Cardiac fibroblast (primary cell): ENCODE results near the gene PCTP.

Experiments
- DNase-seq, 2 donors: peaks; one replicate each; pipeline versions ENCODE4 v3.0.0 to v3.0.0-alpha.2; 2010; ENCODE audit warnings: low read depth in 2 of 2
- H3K4me3 ChIP-seq, 2 donors: replicated peaks in 1 of 2; 1 replicate in 1 of 2; 2 replicates in 1 of 2; pipeline ENCODE4 v1.5.1; 2011; ENCODE audit warnings: low read depth in 2 of 2, low read length in 2 of 2, mild to moderate bottlenecking in 2 of 2, moderate library complexity in 1 of 2
- TF ChIP-seq, protein P1 (sequence below): IDR thresholded peaks from one replicate; pipeline ENCODE4 v1.5.1; 2011; ENCODE audit warnings: low read depth, mild to moderate bottlenecking, low read length, inconsistent platforms

The PCTP gene

DNA sequence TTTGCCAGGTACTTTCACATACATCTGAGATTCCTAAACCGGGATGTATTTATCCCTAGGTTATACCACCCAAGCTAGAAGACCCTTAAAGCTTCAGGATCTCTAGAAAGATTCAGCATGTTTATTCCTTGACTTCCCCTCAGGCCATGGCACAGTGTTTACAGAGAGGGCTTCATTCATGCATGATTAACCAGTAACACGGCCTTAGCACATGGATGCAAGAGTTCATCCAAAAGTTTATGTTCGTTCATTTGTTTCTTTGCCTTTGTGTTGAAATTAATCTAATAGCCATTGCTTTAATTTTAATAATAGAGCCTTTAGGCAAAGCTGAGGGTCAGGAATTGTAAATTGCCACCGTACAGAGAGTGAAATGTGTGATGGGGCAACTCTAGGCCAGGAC lies 13.8 kb downstream of the PCTP start:
- no peak overlapping the region for H3K4me3 ChIP-seq
- DNase-seq, result no peak

DNA sequence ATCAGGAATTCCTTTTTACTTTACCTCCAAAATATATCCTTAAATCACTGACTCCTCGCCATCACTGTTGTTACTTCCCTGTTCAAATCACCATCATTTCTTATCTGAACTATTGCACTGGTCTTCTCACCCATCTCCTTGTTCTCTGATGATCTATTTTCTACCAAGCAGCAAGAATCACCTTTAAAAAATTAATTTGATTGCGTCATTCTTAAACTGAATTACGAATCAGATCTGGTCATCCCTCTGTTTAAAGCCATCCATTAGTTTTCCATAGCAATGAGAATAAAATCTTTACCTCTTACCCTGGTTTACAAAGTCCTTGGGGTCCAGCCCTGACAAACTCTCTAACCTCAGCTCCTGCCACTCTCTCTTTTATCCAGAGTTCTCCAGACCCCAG lies 14.6 kb downstream of the PCTP start:
- no peak overlapping the region for H3K4me3 ChIP-seq
- no peak for DNase-seq
- TF ChIP-seq, protein P1, sequence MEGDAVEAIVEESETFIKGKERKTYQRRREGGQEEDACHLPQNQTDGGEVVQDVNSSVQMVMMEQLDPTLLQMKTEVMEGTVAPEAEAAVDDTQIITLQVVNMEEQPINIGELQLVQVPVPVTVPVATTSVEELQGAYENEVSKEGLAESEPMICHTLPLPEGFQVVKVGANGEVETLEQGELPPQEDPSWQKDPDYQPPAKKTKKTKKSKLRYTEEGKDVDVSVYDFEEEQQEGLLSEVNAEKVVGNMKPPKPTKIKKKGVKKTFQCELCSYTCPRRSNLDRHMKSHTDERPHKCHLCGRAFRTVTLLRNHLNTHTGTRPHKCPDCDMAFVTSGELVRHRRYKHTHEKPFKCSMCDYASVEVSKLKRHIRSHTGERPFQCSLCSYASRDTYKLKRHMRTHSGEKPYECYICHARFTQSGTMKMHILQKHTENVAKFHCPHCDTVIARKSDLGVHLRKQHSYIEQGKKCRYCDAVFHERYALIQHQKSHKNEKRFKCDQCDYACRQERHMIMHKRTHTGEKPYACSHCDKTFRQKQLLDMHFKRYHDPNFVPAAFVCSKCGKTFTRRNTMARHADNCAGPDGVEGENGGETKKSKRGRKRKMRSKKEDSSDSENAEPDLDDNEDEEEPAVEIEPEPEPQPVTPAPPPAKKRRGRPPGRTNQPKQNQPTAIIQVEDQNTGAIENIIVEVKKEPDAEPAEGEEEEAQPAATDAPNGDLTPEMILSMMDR, result no peak

More for the DNA sequence above, 13.8 kb downstream of the PCTP start:
- TF ChIP-seq, protein P1, result no peak

DNA sequence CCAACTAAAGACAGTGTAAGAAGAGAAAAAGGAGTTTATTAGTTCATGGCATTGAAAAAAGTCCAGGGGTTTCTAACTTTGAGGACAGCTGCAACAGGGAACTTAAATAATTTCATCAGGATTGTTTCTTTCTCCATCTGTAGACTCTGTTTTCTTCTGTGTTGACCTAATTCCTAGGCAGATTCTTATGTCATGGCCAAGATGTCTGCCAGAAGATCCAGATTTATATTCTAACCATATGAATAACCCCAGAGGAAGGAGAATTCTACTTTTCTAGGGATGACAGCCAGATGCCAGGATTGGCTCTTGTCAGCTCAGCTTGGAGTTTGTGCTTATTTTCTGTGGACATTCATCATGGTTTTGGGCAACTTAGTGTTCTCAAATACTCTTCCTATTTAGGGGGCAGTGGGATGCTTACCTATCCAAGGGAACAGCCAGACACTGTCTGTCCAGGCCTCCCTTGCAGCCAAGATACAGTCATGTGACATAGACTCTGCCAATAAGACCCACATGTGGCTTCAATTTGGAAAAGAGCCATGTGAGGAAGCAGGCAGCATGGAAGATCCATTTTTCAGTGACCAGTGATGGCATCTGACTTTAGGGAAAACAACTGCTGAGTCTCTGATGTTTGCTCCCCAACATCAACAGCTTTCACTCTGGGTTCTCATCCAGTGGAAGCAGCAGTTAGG lies 18.2 kb downstream of the PCTP start:
- TF ChIP-seq, protein P1, result no peak
- no peak overlapping the region for H3K4me3 ChIP-seq

DNA sequence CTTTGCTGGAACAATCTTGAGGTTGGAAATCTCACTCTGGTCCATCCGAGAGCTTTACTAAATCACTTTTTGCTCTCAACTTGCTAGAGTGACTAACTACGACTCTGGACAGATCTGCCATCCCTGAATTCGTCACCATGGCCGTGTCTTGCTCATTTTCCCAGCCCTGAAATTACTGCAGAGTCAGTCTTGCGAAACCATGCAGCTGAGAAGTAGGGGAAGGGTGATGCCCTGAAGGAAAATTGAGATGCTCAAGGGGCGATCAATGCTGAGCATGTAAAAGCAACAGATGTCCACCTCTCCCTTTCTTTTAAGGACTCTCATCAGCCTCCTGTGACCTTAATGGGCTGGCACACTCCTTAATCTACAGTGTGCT lies 18.8 kb downstream of the PCTP start:
- H3K4me3 ChIP-seq, result no peak overlapping the region
- DNase-seq, result peak; percentile 80 to 92
- TF ChIP-seq, protein P1, result no peak

More for the DNA sequence above, 18.2 kb downstream of the PCTP start:
- DNase-seq, result peak in 1 of 2 donors; percentile 28

DNA sequence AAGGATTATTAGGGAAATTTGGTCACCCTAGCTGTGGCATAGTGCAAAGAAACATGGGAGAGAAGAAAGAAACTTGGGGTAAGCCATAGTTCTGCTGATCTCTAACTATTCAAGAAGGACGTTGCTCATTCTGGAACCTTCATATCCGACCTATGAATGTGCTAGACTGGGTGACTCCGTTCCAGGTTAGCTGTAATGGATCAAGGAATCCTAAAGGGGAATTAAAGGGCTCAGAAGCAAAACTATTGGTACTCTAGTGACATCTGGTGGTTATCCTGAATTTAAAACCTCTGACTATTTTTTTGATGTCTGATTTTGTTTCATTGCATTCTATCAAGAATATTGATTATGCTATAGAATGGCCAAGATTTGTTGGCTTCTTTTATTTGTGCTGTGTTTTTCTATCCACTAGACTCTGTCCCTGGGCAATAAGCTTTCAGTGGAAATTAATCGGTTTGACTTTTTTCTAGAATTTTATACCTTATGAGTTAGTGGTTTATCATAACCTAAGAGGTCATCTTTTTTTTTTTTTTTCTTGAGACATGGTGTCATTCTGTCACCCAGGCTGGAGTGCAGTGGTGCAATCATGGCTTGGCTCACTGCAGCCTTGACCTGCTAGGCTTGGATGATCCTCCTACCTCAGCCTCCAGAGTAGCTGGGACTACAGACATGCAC lies 19.5 kb downstream of the PCTP start:
- TF ChIP-seq, protein P1, result peak; percentile 39
- peak; percentile 78 to 88 for DNase-seq
- H3K4me3 ChIP-seq, result no peak overlapping the region

DNA sequence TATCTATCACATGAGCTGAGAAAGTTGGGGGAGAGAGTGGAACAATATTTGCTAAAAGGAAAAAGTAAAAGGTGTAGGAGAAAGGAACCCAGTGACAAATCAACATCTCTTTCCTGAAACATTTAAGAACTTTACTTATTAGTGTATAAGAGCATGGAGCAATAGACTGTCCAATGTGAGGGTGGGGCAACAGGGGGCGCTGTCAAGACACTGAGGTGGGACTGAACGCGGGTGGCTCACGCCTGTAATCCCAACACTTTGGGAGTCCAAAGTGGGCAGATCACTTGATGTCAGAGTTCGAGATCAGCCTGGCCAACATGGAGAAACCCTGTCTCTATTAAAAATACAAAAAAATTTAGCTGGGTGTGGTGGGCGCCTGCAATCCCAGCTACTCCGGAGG lies 21.2 kb downstream of the PCTP start:
- no peak overlapping the region for H3K4me3 ChIP-seq
- TF ChIP-seq, protein P1, result no peak
- DNase-seq, result no peak

DNA sequence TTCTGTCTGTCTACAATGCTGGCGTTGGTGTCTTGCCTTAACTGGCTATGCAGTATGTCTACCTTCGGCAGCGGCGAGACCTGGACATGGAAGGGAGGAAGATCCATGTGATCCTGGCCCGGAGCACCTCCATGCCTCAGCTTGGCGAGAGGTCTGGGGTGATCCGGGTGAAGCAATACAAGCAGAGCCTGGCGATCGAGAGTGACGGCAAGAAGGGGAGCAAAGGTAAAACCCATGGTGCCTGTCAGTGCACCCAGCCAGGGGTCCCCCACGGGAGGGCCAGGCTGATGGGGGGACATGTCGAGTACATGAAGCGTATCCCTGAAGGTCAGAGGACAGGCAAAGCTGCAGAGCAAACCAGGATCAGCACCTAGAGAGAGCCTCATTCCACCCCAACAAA lies 22.8 kb downstream of the PCTP start:
- TF ChIP-seq, protein P1, result no peak
- no peak overlapping the region for H3K4me3 ChIP-seq
- DNase-seq, result no peak
